RWPE2 (cell line): ENCODE measurements around the gene LRP1.

Experiments used
- ATAC-seq: fragments of 200-7000 bp; cut with Tn5 transposase; 3 replicates; pipeline ENCODE4 v1.9.1; 2021; ENCODE audit warnings: low read depth
- DNase-seq: peaks from one replicate; pipeline ENCODE4 v3.0.0-alpha.2; 2020; ENCODE audit warnings: low spot score
- H3K27ac ChIP-seq: fragments of 450-650 bp; 2 replicates; pipeline ENCODE4 v1.5.1; 2017; ENCODE audit warnings: mild to moderate bottlenecking; ENCODE audit not compliant: poor library complexity, severe bottlenecking
- H3K27me3 ChIP-seq: fragments of 250-450 bp; sonication (Bioruptor Pico); 2 replicates; pipeline ENCODE4 v1.5.1; 2021; ENCODE audit warnings: mild to moderate bottlenecking, moderate library complexity; ENCODE audit not compliant: insufficient read depth, poor library complexity, severe bottlenecking
- H3K36me3 ChIP-seq: fragments of 250-450 bp; sonication (Bioruptor Pico); 2 replicates; pipeline ENCODE4 v1.5.1; 2020; ENCODE audit warnings: low read depth, mild to moderate bottlenecking, moderate library complexity
- H3K4me1 ChIP-seq: fragments of 250-450 bp; sonication (Bioruptor Pico); 2 replicates; pipeline ENCODE4 v1.5.1; 2021; ENCODE audit warnings: mild to moderate bottlenecking, moderate library complexity; ENCODE audit not compliant: insufficient read depth, poor library complexity, severe bottlenecking
- H3K4me3 ChIP-seq: fragments of 250-450 bp; sonication (Bioruptor Pico); 2 replicates; pipeline ENCODE4 v1.5.1; 2021; ENCODE audit warnings: mild to moderate bottlenecking, moderate library complexity; ENCODE audit not compliant: severe bottlenecking
- H3K9me3 ChIP-seq: fragments of 250-450 bp; sonication (Bioruptor Pico); 2 replicates; pipeline ENCODE4 v1.5.1; 2021; ENCODE audit warnings: mild to moderate bottlenecking, moderate library complexity; ENCODE audit not compliant: severe bottlenecking
- TF ChIP-seq, protein P1 (sequence below): fragments of 450-650 bp; IDR thresholded peaks from one replicate; pipeline ENCODE4 v1.5.1; 2017; ENCODE audit warnings: mild to moderate bottlenecking, moderate library complexity; ENCODE audit not compliant: poor library complexity, severe bottlenecking

Gene LRP1

DNA sequence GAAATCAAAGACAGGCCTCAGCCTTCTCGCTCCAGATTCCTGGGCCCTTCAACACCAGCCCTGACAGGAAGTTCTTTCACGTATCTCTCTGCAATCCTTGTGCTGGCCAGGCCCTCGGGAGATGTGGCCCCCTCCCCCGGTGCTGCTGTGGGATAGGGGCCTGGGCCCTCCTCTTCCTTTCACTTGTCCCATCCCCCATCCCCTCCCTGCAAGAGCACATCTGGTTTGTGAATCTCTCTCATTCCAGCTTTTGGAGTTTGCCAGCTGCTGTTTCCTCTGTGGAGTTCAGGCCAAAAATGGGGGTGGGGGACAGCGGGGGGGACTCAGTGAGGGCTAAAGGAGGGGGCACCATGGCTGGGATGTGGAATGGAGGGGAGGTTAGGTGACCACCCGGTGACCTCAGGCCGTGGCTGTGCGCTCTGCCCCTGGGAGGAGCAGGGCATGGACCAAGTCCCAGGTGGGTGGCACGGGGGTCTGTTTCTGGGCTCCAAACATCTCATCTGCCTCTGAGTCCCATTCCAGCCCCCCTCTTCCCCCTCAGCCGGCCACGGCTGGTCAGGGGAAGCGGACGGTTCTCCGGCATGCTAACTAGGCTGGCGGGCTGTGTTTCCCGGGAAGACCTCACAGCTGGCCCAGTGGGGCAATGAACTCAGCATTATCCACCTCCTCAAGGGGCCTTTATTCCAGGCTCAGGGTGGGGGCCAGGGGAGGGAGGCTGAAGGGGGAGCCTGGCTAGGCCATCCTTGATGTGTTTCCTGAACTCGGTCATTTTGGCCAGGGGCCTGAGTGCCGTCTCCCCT lies 7.4 kb downstream of the LRP1 start:
- 0 out of 2 replicates have a peak, but pooled peaks cover 10% of the 10 kb centered on the region for H3K36me3 ChIP-seq
- no peak for DNase-seq
- no peak overlapping the region for H3K27ac ChIP-seq
- no peak for ATAC-seq
- no peaks in the 10 kb centered on the region for H3K27me3 ChIP-seq
- H3K4me1 ChIP-seq = no peaks in the 10 kb centered on the region
- no peaks in the 10 kb centered on the region for H3K9me3 ChIP-seq
- H3K4me3 ChIP-seq = no peak overlapping the region
- TF ChIP-seq, protein P1, sequence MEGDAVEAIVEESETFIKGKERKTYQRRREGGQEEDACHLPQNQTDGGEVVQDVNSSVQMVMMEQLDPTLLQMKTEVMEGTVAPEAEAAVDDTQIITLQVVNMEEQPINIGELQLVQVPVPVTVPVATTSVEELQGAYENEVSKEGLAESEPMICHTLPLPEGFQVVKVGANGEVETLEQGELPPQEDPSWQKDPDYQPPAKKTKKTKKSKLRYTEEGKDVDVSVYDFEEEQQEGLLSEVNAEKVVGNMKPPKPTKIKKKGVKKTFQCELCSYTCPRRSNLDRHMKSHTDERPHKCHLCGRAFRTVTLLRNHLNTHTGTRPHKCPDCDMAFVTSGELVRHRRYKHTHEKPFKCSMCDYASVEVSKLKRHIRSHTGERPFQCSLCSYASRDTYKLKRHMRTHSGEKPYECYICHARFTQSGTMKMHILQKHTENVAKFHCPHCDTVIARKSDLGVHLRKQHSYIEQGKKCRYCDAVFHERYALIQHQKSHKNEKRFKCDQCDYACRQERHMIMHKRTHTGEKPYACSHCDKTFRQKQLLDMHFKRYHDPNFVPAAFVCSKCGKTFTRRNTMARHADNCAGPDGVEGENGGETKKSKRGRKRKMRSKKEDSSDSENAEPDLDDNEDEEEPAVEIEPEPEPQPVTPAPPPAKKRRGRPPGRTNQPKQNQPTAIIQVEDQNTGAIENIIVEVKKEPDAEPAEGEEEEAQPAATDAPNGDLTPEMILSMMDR = no peak

- Histone ChIP-seq H3K27ac (no peak overlapping the region), H3K9me3 (no peaks in the 10 kb centered on the region), H3K27me3 (no peaks in the 10 kb centered on the region), H3K36me3 (peaks cover 16% of the 10 kb centered on the region; the same call in 1 of the 2 replicates), H3K4me3 (no peak overlapping the region), H3K4me1 (no peaks in the 10 kb centered on the region)
- ATAC-seq (no peak), DNase-seq (no peak)
- TF ChIP-seq, protein P1 = no peak
These were observed 10.4 kb downstream of the LRP1 start for GRCh38 chr12:57138526-57139272.

GRCh38 chr12:57139796-57140649 lies 11.7 kb downstream of the LRP1 start:
- H3K4me3 ChIP-seq = no peak overlapping the region
- H3K27me3 ChIP-seq = no peaks in the 10 kb centered on the region
- H3K9me3 ChIP-seq = no peaks in the 10 kb centered on the region
- no peak overlapping the region for H3K27ac ChIP-seq
- H3K36me3 ChIP-seq = peaks cover 28% of the 10 kb centered on the region
- TF ChIP-seq, protein P1 = no peak
- ATAC-seq = no peak
- no peak for DNase-seq
- no peaks in the 10 kb centered on the region for H3K4me1 ChIP-seq

- Histone ChIP-seq H3K4me3 (no peak overlapping the region), H3K9me3 (no peaks in the 10 kb centered on the region), H3K36me3 (peaks cover 30% of the 10 kb centered on the region), H3K27me3 (no peaks in the 10 kb centered on the region), H3K27ac (no peak overlapping the region), H3K4me1 (no peaks in the 10 kb centered on the region)
- ATAC-seq = no peak
- DNase-seq = no peak
- TF ChIP-seq, protein P1 = no peak
These were observed 13.0 kb downstream of the LRP1 start for GRCh38 chr12:57141249-57141648.
